Kidney epithelial cell (primary cell): ENCODE data around the gene RRAS. TPM values are rescaled to one million over a fixed set of nuclear protein-coding genes. Genes with fewer than 3 reads are reported as not detected.

Experiments
- DNase-seq: peaks from one replicate; pipeline ENCODE4 v3.0.0-alpha.2; 2010; ENCODE audit warnings: low read depth
- H3K27me3 ChIP-seq: 2 replicates; pipeline ENCODE4 v1.6.0; 2011; ENCODE audit warnings: low read length; ENCODE audit not compliant: control insufficient read depth, insufficient read depth
- H3K36me3 ChIP-seq: 2 replicates; pipeline ENCODE4 v1.5.1; 2011; ENCODE audit warnings: low read length; ENCODE audit not compliant: control insufficient read depth, insufficient read depth
- H3K4me3 ChIP-seq: 2 replicates; pipeline ENCODE4 v1.5.1; 2011; ENCODE audit warnings: low read depth, mild to moderate bottlenecking, control low read depth, low read length
- CTCF ChIP-seq: IDR thresholded peaks from 2 replicates; pipeline ENCODE4 v1.5.1; 2011; ENCODE audit warnings: mild to moderate bottlenecking, moderate library complexity, low read length, control low read depth, inconsistent platforms; ENCODE audit not compliant: insufficient read depth, poor library complexity, severe bottlenecking
- total RNA-seq: library from RNA; depleted of rRNA; stranded (reverse); fragments of >200 nt; gene quantifications from 2 replicates; pipeline ENCODE4 v1.2.3, GENCODE V29; 2015

The RRAS gene
- total RNA-seq, 1 donor from 2014 or later, result 32.8 TPM

GRCh38 chr19:49605605-49606004 is 34.3 kb downstream of the RRAS start:
- no peak for DNase-seq
- TF ChIP-seq CTCF, result no peak
- no peak overlapping the region for H3K4me3 ChIP-seq
- peaks cover 1% of the 10 kb centered on the region for H3K36me3 ChIP-seq
- H3K27me3 ChIP-seq, result no peaks in the 10 kb centered on the region

GRCh38 chr19:49602806-49603205 is 37.1 kb downstream of the RRAS start:
- Histone ChIP-seq H3K36me3 (peaks cover 3% of the 10 kb centered on the region), H3K27me3 (no peaks in the 10 kb centered on the region), H3K4me3 (no peak overlapping the region)
- no peak for TF ChIP-seq CTCF
- no peak for DNase-seq

- no peak overlapping the region for H3K4me3 ChIP-seq
- no peaks in the 10 kb centered on the region for H3K27me3 ChIP-seq
- DNase-seq, result no peak
- H3K36me3 ChIP-seq, result peaks cover 3% of the 10 kb centered on the region
- TF ChIP-seq CTCF, result no peak
Measured at GRCh38 chr19:49601482-49602038, 38.4 kb downstream of the RRAS start.

- no peak for TF ChIP-seq CTCF
- H3K27me3 ChIP-seq, result no peaks in the 10 kb centered on the region
- DNase-seq, result no peak
- H3K4me3 ChIP-seq, result no peak overlapping the region
- peaks cover 4% of the 10 kb centered on the region for H3K36me3 ChIP-seq
Measured at GRCh38 chr19:49599378-49600295, 40.3 kb downstream of the RRAS start.

GRCh38 chr19:49597703-49597974 is 42.3 kb downstream of the RRAS start:
- H3K4me3 ChIP-seq, result no peak overlapping the region
- peaks cover 5% of the 10 kb centered on the region for H3K36me3 ChIP-seq
- DNase-seq, result no peak
- no peaks in the 10 kb centered on the region for H3K27me3 ChIP-seq
- TF ChIP-seq CTCF, result no peak
